Non-pigmented ciliary epithelial cell (primary cell): Measurements from ENCODE around the gene ATP6V0D1.

ENCODE experiments used
- DNase-seq: peaks from one replicate; pipeline ENCODE4 v3.0.0-alpha.2; 2010; ENCODE audit warnings: low read depth

Gene ATP6V0D1

DNA sequence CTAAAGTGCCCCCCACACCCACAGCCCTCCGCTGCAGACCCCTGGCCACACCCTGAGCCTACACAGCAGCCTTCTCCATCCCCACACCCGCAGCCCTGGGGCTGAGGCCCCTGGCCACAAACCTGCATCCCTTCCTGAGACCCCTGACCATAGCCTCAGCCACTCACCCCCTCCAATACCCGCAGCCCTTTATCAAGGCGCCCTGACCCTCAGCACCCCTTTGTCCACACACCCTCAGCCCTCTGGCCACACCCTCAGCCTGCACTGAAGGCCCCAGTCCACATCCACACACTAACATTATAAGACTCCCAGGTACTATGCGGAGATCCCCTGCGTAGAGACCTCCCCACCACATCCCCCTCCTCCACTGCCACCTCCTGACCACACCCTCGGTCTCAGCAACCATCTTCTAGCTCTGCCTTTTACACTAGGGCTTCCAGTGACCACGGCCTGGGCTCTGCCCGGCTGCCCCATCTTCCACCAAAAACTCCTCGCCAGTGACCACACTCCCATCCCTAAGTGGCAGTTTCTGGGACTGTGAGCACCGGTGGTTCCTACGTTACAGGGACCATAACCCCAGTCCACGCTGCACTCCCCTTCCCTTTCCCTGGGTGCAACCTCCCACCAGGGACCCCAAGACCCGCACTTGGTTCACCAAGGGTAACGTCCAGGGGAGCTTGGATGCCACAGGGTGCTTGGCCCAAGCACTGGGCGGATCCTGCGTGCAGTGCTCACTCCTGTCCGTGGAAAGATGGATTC is 88.5 kb downstream of the ATP6V0D1 start:
- no peak for DNase-seq

DNA sequence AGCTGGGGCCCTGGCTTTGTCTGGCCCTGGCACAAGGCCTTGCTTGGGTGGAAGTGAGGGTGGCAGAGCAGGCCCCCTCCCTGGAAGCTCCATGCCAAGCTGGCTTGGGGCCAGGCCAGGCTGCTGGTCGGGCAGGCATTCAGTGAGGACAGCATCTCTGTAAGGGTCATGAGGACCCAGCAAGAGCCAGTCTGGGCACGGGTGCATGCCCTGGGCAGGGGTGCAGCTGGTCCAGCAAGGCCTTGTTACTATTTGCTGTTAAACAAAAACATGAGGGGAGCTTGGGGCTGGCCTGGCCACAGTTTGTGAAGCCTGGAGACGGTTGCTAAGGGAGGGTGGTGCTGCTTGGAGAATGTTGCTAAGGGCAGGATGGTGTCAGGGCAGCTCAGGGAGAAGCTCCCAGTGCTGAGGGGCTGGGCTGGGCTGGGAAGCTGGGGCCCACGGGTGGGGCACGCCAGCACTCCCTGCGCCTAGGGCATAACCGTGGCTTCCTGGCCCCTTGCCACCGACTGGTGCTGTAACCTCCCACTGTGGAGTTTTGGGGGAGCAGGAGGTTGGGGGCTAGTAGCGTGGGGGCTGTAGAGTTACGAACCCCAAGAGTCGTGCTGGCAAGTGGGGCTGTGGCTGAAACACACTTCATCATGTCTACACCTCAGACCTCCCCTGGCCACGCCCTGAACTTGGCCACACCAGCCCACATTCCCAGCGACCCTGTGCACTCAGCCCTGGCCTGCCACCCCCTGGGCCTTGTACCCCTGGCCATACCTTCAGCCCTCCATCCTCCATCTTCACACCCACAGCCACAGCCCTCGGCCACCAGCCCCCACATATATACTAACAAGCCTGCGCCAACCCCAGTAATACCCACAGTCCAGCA is 89.3 kb downstream of the ATP6V0D1 start:
- no peak for DNase-seq

DNA sequence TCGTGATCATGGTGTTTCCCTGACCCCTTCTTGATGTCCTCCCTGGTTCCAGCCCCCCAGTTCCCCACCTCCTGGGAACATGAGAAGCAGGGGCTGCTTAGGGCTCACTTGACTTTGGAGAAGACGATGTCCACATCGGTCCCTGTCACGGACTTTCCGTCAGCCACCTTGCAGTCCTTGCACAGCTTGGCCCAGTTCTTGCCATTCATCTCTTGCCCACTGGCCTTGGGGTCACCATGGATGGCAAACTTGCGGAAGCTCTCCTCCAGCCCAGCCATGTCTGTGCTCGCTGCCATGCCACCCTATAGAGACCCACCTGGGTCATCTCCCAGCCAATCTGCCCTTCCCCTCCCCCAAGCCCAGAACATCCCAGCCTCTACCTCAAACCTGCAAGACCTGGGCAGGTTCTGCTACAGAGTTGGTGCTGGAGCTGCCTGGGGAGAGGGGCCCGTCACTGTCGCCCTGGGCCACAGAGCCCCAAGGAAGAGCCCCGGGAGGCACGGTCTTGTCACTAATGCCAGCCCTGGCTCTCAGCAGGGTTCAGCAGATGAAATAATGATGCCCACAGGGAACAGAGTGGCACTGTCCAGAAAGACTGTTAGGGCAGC is 90.0 kb downstream of the ATP6V0D1 start:
- DNase-seq, result no peak

DNA sequence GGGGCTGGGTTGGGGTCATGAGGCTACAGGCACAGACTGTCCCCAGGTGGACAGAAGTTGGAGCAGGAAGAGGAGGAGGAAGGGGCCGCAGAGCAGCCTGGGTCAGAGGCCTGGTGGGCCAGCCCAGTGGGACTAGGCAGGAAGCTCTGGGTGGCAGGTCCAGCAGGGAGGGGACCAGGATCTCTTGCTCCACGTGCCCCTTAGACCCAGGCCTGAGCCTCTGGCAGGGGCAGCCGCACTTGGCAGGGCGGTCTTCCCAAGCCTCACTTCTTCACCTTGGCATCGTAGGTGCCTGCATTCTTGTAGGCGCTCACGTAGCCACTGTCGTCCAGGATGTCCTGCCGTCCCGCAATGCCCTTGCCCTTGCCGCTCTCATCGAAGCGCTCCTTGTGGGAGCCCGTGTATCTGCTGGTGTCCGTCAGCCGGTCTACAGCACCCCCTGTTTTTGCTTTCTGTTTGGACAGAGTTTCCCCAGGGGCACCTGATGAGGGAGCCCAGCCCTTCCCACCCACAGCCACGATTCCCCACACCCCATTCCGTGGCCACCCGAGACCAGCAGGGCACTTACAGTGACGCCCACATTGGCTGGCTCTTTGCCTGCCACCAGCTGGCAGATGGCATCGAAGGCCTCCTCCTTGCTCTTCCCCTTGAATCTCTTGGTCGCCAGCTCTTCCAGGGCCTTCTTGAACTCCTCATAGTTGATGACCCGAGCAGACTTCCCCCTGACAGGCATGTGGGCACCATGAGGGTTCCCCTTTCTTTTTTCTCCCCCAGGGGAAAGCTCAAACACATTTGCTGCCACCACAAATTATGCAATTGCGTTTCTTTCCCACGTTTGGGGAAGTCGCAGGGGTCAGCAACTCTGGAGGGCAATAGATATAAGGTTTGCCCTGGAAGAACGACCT is 90.8 kb downstream of the ATP6V0D1 start:
- no peak for DNase-seq

DNA sequence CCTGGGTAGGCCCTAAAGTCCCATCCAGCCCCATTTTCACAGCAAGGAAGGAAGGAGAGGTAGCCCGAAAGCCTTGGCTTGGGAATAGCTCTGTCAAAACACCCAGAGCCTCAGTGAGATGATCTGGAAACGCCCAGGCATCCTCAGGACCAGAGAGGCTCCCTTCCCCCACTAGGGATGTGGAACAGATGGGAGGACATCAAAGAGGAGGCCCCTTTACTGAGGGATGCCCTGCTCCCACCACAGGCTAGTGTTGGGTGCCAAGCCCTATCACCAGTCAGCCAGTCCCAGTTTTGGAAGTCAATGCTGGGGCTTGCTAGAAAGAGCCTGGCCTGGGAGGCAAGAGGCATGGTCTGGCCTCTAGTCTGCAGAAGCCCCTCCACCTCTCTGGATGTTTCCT is 92.4 kb downstream of the ATP6V0D1 start:
- no peak for DNase-seq

DNA sequence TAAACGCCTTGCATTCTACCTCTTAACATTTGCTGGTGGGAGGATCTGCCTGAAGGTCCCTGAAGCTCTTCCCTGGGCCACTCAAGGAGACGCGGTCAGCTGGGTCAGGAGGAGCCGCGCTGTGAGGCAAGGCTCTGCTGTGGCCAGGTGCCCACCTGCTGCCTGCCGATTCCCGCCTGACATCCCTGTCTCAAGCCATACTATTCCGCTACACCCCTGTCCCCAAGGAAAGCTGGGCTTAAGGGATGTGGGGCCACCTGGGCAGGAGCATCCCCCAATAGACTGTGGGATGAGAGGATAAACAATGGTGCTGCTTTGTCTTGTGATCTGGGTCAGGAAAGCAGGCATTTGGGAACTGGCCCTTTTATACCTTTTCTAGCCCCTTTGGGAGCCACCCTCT is 92.8 kb downstream of the ATP6V0D1 start:
- no peak for DNase-seq
